Thyroid gland (tissue), 4 donors: ENCODE measurements around the gene AFP.
A peak's percentile ranks its signal among the peaks of the same experiment; 100 is the strongest.

Experiments used
- POLR2A ChIP-seq, 2 donors: fragments of 450-650 bp; IDR thresholded peaks; one replicate each; pipeline ENCODE4 v1.6.1; 2017; ENCODE audit warnings: antibody characterized with exemption in 2 of 2, mild to moderate bottlenecking in 2 of 2, moderate library complexity in 1 of 2
- TF ChIP-seq, protein P1 (sequence below), 6 experiments: fragments of 200-600 bp in 3 of 6; fragments of 450-650 bp in 3 of 6; sonication (generic) in 3 of 6; IDR thresholded peaks; one replicate each; pipeline ENCODE4 v1.5.1; 2016 to 2019; ENCODE audit warnings: antibody characterized with exemption in 6 of 6, mild to moderate bottlenecking in 2 of 6, inconsistent platforms in 1 of 6, moderate library complexity in 1 of 6

DNA sequence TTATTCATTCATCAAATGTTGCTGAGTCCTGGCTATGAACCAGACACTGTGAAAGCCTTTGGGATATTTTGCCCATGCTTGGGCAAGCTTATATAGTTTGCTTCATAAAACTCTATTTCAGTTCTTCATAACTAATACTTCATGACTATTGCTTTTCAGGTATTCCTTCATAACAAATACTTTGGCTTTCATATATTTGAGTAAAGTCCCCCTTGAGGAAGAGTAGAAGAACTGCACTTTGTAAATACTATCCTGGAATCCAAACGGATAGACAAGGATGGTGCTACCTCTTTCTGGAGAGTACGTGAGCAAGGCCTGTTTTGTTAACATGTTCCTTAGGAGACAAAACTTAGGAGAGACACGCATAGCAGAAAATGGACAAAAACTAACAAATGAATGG is 1.7 kb upstream of the AFP start:
- TF ChIP-seq, protein P1, sequence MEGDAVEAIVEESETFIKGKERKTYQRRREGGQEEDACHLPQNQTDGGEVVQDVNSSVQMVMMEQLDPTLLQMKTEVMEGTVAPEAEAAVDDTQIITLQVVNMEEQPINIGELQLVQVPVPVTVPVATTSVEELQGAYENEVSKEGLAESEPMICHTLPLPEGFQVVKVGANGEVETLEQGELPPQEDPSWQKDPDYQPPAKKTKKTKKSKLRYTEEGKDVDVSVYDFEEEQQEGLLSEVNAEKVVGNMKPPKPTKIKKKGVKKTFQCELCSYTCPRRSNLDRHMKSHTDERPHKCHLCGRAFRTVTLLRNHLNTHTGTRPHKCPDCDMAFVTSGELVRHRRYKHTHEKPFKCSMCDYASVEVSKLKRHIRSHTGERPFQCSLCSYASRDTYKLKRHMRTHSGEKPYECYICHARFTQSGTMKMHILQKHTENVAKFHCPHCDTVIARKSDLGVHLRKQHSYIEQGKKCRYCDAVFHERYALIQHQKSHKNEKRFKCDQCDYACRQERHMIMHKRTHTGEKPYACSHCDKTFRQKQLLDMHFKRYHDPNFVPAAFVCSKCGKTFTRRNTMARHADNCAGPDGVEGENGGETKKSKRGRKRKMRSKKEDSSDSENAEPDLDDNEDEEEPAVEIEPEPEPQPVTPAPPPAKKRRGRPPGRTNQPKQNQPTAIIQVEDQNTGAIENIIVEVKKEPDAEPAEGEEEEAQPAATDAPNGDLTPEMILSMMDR (IDR thresholded peaks at IDR 0.05), result peak in 3 of 6 experiments; percentile 12 to 51 (median 37)
- no peak for TF ChIP-seq POLR2A (IDR thresholded peaks at IDR 0.05)
